GM11168 (cell line): ENCODE data around the gene APH1A.
"Not testable (repeated sequence)": the region's sequence is repeated elsewhere in the genome, so short reads cannot be mapped to it uniquely, and the experiment has no call there.

ENCODE experiments used
- in situ Hi-C: fragments of 300-500 bp; cut with MboI; formaldehyde crosslinking; loops from one replicate; pipeline ENCODE4 v1.12.0; 2022; ENCODE audit warnings: low sequenced_read_pairs; ENCODE audit not compliant: unreplicated experiment

Gene APH1A

GRCh38 chr1:150268705-150269403 is at the start of gene APH1A:
Gene APH1A (minus strand): TSS chr1:150269016. CDS start chr1:150268810, 206 bp downstream.
- in situ Hi-C loops = no loop called here

GRCh38 chr1:150314691-150315090 is 45.9 kb upstream of the APH1A start:
- in situ Hi-C loops = not testable (repeated sequence)

GRCh38 chr1:150311762-150312161 is 42.9 kb upstream of the APH1A start:
- in situ Hi-C loops = no loop called here

GRCh38 chr1:150309758-150310508 is 41.1 kb upstream of the APH1A start:
- in situ Hi-C loops = no loop called here

GRCh38 chr1:150308585-150308984 is 39.8 kb upstream of the APH1A start:
- in situ Hi-C loops = not testable (repeated sequence)

- in situ Hi-C loops = no loop called here
Observed at GRCh38 chr1:150302902-150303301, 34.1 kb upstream of the APH1A start.

- in situ Hi-C loops = no loop called here
Observed at GRCh38 chr1:150302338-150302737, 33.5 kb upstream of the APH1A start.

GRCh38 chr1:150299716-150300115 is 30.9 kb upstream of the APH1A start:
- in situ Hi-C loops = no loop called here

- in situ Hi-C loops = no loop called here
Observed at GRCh38 chr1:150295476-150295875, 26.7 kb upstream of the APH1A start.

- in situ Hi-C loops = no loop called here
Observed at GRCh38 chr1:150293433-150294253, 24.8 kb upstream of the APH1A start, which contains the start of gene MRPS21. Gene MRPS21 (plus strand): TSS chr1:150293861. CDS start chr1:150294367, 506 bp downstream.

- in situ Hi-C loops = no loop called here
Observed at GRCh38 chr1:150288822-150289221, 20.0 kb upstream of the APH1A start.

- in situ Hi-C loops = no loop called here
Observed at GRCh38 chr1:150288382-150288781, 19.6 kb upstream of the APH1A start.

- in situ Hi-C loops = no loop called here
Observed at GRCh38 chr1:150283260-150283659, 14.4 kb upstream of the APH1A start.

GRCh38 chr1:150282558-150282958 is 13.7 kb upstream of the APH1A start:
- in situ Hi-C loops = no loop called here

- in situ Hi-C loops = no loop called here
Observed at GRCh38 chr1:150281758-150282557, 13.1 kb upstream of the APH1A start, which contains the start of gene CIART. Gene CIART (plus strand): TSS chr1:150282554. CDS start chr1:150283268, 714 bp downstream.

GRCh38 chr1:150281221-150281757 is 12.5 kb upstream of the APH1A start:
- in situ Hi-C loops = no loop called here

- in situ Hi-C loops = no loop called here
Observed at GRCh38 chr1:150280138-150280707, 11.4 kb upstream of the APH1A start.

GRCh38 chr1:150273311-150273710 is 4.5 kb upstream of the APH1A start:
- in situ Hi-C loops = no loop called here

- in situ Hi-C loops = no loop called here
Observed at GRCh38 chr1:150271291-150271959, 2.6 kb upstream of the APH1A start.
